ENCODE measurements around the gene NCR2.

The NCR2 gene

GRCh38 chr6:41331401-41332150 lies 3.8 kb upstream of the NCR2 start:
- no peak for DNase-seq (ENCODE audit: low spot score)

DNA sequence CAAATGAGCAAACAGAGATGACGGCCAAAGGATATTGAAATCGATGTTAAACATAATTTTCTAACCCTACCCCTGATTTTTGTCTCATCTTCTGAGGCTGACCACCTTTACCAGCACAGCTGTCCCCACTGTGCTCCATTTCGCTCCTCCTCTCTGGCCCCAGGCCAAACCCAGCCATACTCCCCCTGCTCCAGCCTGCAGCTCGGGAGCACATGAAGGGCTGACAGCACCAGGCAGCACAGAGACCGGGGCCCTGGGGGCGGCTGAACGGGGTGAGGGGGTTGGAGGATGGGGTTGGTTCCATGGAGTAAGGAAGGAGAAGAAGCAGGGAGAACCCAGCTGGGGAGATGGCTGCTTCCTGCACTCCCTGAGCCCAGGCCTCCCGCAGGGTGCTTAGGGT lies 3.2 kb upstream of the NCR2 start:
- no peak for DNase-seq (ENCODE audit: low spot score)

DNA sequence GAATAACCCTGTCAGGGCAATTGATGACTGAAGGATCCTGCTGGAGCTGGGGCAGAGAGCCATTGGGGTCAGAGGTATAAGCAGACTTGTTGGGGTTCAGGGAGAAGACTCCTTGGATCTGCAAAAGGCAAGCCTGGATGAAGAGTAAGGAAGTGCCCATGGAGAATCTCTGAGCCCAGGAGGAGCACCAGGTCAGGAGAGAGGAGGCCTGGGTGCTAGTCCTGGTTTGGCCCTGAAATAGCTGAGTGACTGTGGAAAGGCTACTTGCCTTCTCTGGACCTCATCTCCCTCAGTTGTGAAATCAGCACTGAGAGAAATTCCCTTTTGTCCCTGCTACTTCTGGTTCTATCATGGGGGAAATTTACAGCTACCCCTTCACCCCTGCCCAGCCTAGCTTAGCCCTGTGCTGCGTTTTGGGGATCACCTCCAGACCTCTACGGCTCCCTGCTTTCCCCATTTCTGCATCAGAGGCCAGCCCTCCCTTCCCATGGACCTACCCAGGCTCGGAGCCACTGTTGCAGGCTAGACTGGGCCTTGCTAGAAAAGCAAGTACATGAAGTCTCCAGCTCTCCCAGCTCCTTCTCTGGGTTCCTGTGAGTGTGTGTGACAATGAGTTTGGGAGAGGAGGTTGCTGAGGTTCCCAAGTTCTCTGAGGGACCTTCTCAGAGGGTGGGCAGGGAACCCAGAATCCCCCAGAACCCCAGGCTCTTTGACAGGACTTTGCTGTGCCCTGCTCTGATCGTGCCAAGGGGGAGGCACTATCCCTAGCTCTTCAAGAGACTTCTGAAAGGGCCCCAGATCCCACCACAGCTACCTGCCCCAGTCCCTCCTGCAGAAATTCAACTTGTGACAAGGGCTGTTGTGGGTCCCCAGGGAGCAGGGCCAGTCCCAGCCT lies 2.3 kb upstream of the NCR2 start:
- DNase-seq (ENCODE audit: low spot score): no peak

- DNase-seq (ENCODE audit: low spot score): no peak
Measured at GRCh38 chr6:41334482-41335040, 847 bp upstream of the NCR2 start.

GRCh38 chr6:41335943-41336342 lies 535 bp downstream of the NCR2 start:
- no peak for DNase-seq (ENCODE audit: low spot score)

DNA sequence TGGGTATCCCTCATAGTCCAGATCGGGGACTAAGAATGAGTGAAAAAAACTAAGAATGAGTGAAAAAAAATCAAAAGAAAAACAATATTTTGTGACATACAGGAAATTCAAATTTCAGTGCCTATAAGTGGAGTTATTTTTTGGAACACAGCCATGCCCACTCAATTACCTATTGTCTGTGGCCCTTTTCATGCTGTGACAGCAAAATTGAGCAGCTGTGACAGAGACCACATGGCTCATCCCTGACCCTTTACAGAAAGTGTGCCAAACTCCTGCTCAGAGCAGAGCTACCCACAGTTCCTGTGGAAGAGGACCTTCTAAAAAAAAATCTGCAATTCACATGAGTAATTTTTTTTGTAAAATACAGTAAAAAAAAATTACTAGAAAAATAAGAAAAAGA lies 1.4 kb downstream of the NCR2 start:
- no peak for DNase-seq (ENCODE audit: low spot score)

DNA sequence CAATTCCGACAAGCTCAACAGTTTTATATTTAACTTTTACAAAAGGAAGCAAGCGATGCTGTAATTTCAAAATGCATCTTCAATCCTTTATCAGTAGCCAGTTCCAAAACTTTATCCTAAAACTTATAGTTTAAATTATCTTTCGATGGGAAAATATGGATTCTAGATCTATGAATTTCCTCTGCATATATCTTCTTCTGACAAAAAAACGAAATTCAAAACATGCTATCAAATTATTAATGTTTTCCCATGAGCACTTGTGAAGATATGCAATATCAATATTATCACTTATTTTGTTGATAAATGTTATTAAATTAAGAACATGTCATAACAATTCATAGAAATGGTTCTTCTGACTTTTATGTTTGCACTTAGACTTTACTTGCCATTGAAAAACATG lies 2.3 kb downstream of the NCR2 start:
- DNase-seq (ENCODE audit: low spot score): no peak

DNA sequence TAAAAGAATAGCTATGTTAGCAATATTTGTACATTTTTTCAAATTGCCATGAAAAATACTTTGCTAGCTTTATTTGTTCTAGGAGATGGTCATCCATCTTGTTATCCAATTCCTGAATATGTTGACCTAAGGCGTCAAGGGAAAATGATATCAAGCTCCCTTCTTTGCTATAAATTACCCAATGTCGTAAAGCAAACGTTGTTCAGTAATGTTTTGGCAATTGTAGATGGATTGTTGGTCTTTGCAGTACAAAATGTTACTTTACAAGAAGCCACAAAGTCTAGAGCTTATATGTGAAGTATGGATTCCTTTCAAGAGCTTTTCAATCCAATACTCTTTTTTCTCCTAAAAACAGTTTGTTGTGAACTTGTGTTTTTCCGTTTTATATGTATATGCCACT lies 3.3 kb downstream of the NCR2 start:
- DNase-seq (ENCODE audit: low spot score): no peak

DNA sequence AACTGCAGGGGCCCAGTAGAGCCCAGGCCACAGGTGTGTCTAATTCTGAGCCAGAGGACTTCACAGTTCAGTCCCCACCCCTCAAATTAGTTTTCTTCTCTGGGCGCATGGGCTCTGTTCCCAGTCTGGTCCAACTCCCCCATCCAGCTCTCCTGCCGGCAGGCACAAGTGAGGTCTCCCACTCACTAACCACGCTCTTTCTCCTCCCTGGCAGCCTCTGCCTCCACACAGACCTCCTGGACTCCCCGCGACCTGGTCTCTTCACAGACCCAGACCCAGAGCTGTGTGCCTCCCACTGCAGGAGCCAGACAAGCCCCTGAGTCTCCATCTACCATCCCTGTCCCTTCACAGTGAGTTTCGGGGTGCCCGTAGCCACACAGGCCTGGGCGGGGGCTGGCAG lies 6.2 kb downstream of the NCR2 start:
- no peak for DNase-seq (ENCODE audit: low spot score)

DNA sequence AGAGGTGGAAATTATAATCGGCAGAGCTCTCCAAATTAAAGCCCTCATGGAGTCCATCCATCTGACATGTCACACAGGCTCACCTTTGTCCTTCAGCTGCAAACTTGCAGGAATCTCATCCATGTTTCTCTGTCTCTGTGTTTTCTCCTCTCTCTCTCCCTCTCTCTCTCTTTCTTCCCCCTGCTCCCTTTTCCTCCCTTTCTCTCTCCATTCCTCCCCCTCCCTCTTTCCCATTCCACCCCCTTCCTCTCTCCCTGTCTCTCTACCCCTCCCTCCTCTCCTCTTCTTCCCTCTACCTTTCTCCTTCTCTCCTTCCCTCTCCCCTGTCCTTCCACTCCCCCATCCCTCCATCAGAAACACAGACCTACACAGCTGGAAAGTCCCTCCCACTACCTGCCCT lies 6.8 kb downstream of the NCR2 start:
- DNase-seq (ENCODE audit: low spot score): no peak

GRCh38 chr6:41343641-41344187 lies 8.3 kb downstream of the NCR2 start:
- DNase-seq (ENCODE audit: low spot score): no peak

- DNase-seq (ENCODE audit: low spot score): no peak
Measured at GRCh38 chr6:41344876-41345275, 9.5 kb downstream of the NCR2 start.

GRCh38 chr6:41345901-41346300 lies 10.5 kb downstream of the NCR2 start:
- no peak for DNase-seq (ENCODE audit: low spot score)

- DNase-seq (ENCODE audit: low spot score): no peak
Measured at GRCh38 chr6:41346441-41346840, 11.0 kb downstream of the NCR2 start.

- no peak for DNase-seq (ENCODE audit: low spot score)
Measured at GRCh38 chr6:41347378-41348050, 12.1 kb downstream of the NCR2 start.

DNA sequence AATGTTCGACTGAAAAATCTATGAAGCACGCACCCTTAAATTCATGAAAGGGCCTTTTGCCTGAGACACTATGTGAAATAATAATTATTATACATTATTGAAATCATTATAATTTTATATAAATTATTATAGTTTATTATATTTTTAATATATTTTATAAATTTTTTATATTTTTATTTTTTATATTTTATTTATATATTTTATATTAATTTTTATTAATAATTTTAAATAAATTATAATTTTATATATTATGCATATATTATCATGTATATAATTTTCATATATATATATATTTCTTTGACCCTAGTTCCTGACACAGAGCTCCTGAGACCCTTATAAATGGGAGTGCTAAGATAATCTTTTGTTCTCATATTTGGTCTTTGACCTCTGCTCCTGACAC lies 13.5 kb downstream of the NCR2 start:
- no peak for DNase-seq (ENCODE audit: low spot score)

- DNase-seq (ENCODE audit: low spot score): no peak
Measured at GRCh38 chr6:41352396-41352795, 17.0 kb downstream of the NCR2 start.

DNA sequence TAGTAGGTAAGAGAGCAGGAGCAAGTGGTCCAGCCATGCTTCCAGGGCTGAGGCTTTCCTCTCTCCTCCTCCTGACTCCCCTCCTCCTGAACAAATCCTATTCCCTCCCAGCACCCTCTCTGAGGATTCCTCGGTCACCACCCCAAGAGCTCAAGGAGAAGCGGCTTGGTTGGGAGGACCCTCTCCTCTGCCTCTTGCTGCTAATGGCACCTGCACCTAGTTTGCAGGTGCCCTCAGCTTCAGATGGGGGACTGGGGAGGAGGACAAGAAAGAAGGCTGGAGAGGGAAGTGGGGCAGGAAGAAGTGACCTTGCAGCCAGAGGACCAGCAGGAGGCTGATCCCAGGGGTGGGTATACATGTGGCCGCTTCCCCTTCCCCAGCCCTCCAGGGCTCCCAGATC lies 17.5 kb downstream of the NCR2 start:
- DNase-seq (ENCODE audit: low spot score): no peak

- no peak for DNase-seq (ENCODE audit: low spot score)
Measured at GRCh38 chr6:41353333-41353732, 17.9 kb downstream of the NCR2 start.

- no peak for DNase-seq (ENCODE audit: low spot score)
Measured at GRCh38 chr6:41355952-41356351, 20.5 kb downstream of the NCR2 start.

DNA sequence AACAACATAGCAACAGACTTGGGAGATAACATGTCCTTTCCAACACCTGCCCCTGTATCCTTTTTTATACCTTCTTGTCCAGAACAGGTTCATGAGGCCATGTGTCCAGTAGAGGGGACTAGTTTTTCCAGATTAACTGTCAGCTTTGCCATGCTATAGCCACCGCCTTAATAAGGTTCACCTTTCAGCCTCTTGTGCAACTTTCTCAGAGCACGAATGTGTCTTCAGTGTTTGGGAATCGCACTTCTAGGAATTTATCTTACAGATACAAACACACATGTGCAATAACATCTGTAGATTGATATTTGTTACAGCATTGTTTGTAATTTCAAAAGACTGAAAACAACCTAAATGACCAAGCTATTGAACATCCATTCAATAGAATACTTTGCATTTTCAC lies 21.4 kb downstream of the NCR2 start:
- DNase-seq (ENCODE audit: low spot score): no peak

- no peak for DNase-seq (ENCODE audit: low spot score)
Measured at GRCh38 chr6:41358503-41358902, 23.1 kb downstream of the NCR2 start.
